ENCODE results near the gene RPS27A. TPM values are rescaled to one million over a fixed set of nuclear protein-coding genes. Genes with fewer than 3 reads are reported as not detected.

The RPS27A gene
- total and polyA plus RNA-seq, 9 of the 15 experiments (the other 6 are each of a cell fraction or from before 2014, with no cell fraction given), result 1,383 to 3,282 (median 2,242) TPM

GRCh38 chr2:55232084-55232862, at the start of gene RPS27A, which contains the start of gene CLHC1 (continued):
- TF ChIP-seq THRB (CRISPR knock-in tag; conservative IDR thresholded peaks at IDR 0.05) (0 out of 2 replicates have a peak, but pooled peaks have one; percentile 62), SMAD2 (IDR thresholded peaks at IDR 0.05; ENCODE audit: low read depth, low read length) (no peak), NR2F6 (CRISPR knock-in tag; IDR thresholded peaks at IDR 0.05) (no peak), TBL1XR1 (IDR thresholded peaks at IDR 0.05; ENCODE audit: low read length in 2 of 2) (peak in 1 of 2 experiments; percentile 38; a peak in 1 of 4 replicates), EHMT2 (IDR thresholded peaks at IDR 0.05) (no peak), NUFIP1 (IDR thresholded peaks at IDR 0.05; ENCODE audit: partially characterized antibody) (no peak), ZNF592 (IDR thresholded peaks at IDR 0.05) (peak; percentile 67; the same call in 1 of the 2 replicates), PML (IDR thresholded peaks at IDR 0.05; ENCODE audit: low read length) (peak; percentile 76), BRF1 (IDR thresholded peaks at IDR 0.05; ENCODE audit: borderline replicate concordance, extremely low read depth, insufficient read length) (no peak), SRSF1 (IDR thresholded peaks at IDR 0.05; ENCODE audit: low read depth, low read length) (no peak), SETDB1 (IDR thresholded peaks at IDR 0.05; ENCODE audit: low read length) (no peak), PTRF (tag; IDR thresholded peaks at IDR 0.05) (no peak), FOXP4 (CRISPR knock-in tag; IDR thresholded peaks at IDR 0.05; ENCODE audit: borderline replicate concordance) (no peak), ZNF778 (CRISPR knock-in tag; IDR thresholded peaks at IDR 0.05) (no peak), ZBTB49 (CRISPR knock-in tag; IDR thresholded peaks at IDR 0.05; ENCODE audit: borderline replicate concordance) (no peak), HSF4 (CRISPR knock-in tag; IDR thresholded peaks at IDR 0.05; ENCODE audit: borderline replicate concordance) (no peak), SAFB2 (IDR thresholded peaks at IDR 0.05; ENCODE audit: borderline replicate concordance, low read depth, low read length, severe bottlenecking) (no peak), MAFK (IDR thresholded peaks at IDR 0.05; ENCODE audit: low read length) (peak; percentile 17; the same call in 1 of the 2 replicates)
